ENCODE results near the gene FAM72B.
"Not testable (repeated sequence)": the region's sequence is repeated elsewhere in the genome, so short reads cannot be mapped to it uniquely, and the experiment has no call there.

Gene FAM72B

GRCh38 chr1:121152788-121153187 is 31.4 kb downstream of the FAM72B start:
- DNase-seq (ENCODE audit: low spot score), result not testable (repeated sequence)

- DNase-seq (ENCODE audit: low spot score), result not testable (repeated sequence)
Observed at GRCh38 chr1:121151294-121151693, 32.8 kb downstream of the FAM72B start.

- not testable (repeated sequence) for DNase-seq (ENCODE audit: low spot score)
Observed at GRCh38 chr1:121148489-121149190, 35.5 kb downstream of the FAM72B start.

GRCh38 chr1:121140393-121140792 is 43.7 kb downstream of the FAM72B start:
- DNase-seq (ENCODE audit: low spot score), result not testable (repeated sequence)

DNA sequence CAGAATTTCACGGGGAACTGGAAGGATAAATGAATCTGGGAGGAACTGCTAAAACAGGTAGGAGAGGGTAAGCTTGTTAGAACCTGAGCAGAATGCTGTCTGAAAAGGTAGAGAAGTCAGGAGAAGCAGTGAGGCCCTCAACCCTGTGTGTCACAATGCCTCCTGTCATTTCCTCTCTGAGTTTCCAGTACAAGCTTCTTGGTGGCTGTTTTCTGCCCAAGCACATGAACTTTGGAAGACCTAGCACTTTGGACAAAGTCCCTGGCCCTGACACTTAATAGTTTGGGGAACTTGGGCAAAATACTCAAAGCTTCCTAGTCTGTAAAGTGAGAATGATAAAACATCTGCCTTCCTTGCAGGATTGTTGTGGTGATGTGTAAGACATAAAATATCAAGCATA is 52.6 kb downstream of the FAM72B start:
- not testable (repeated sequence) for DNase-seq (ENCODE audit: low spot score)

- DNase-seq (ENCODE audit: low spot score), result not testable (repeated sequence)
Observed at GRCh38 chr1:121118480-121118824, 65.7 kb downstream of the FAM72B start.
